Measurements from ENCODE around the gene CUTA.
A peak's percentile ranks its signal among the peaks of the same experiment; 100 is the strongest.

CUTA gene

DNA sequence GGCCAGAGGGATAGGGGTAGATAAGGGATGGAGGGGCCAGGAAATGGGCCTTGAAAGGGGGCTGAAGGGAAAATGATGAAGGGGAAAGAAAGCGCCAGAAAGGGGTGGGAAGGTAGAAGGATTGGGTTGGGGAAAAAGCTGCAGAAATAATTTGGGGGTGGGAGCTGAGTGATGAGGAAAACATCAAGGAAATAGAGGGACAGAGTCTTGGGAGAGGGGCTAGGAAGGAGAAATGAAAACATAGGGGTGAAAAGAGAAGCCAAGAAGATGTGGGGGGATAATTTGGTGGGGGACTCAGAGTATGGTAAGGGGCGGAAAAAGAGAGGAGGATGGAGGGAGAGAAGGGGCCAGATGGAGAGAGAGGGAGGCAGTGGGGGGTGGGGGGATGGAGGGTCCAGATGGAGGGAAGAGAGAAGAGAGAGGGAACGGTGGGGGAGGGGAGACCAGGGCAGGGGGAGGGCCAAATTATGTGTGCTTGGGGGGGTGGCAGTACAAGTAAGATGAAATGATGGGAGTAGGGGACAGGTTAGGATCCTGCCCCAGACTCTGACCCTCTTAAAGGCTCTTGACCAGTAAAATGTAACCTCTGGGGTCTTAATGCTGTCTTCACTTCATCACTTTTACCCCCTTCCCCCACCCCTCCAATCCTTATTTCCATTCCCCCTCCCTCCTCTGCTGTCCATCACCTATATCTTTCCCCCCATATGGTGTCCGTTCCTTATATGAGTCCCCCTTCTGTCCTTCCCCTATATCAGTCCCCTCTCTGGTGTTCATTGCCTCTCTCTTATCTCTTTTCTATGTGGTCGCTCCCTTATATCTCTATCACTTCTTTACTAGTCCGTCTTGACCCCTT lies 2.8 kb upstream of the CUTA start (continued):
- TF ChIP-seq, protein P1, sequence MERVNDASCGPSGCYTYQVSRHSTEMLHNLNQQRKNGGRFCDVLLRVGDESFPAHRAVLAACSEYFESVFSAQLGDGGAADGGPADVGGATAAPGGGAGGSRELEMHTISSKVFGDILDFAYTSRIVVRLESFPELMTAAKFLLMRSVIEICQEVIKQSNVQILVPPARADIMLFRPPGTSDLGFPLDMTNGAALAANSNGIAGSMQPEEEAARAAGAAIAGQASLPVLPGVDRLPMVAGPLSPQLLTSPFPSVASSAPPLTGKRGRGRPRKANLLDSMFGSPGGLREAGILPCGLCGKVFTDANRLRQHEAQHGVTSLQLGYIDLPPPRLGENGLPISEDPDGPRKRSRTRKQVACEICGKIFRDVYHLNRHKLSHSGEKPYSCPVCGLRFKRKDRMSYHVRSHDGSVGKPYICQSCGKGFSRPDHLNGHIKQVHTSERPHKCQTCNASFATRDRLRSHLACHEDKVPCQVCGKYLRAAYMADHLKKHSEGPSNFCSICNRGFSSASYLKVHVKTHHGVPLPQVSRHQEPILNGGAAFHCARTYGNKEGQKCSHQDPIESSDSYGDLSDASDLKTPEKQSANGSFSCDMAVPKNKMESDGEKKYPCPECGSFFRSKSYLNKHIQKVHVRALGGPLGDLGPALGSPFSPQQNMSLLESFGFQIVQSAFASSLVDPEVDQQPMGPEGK (tag by site-specific recombination; IDR thresholded peaks at IDR 0.05) = peak; percentile 47
- TF ChIP-seq, protein P2, sequence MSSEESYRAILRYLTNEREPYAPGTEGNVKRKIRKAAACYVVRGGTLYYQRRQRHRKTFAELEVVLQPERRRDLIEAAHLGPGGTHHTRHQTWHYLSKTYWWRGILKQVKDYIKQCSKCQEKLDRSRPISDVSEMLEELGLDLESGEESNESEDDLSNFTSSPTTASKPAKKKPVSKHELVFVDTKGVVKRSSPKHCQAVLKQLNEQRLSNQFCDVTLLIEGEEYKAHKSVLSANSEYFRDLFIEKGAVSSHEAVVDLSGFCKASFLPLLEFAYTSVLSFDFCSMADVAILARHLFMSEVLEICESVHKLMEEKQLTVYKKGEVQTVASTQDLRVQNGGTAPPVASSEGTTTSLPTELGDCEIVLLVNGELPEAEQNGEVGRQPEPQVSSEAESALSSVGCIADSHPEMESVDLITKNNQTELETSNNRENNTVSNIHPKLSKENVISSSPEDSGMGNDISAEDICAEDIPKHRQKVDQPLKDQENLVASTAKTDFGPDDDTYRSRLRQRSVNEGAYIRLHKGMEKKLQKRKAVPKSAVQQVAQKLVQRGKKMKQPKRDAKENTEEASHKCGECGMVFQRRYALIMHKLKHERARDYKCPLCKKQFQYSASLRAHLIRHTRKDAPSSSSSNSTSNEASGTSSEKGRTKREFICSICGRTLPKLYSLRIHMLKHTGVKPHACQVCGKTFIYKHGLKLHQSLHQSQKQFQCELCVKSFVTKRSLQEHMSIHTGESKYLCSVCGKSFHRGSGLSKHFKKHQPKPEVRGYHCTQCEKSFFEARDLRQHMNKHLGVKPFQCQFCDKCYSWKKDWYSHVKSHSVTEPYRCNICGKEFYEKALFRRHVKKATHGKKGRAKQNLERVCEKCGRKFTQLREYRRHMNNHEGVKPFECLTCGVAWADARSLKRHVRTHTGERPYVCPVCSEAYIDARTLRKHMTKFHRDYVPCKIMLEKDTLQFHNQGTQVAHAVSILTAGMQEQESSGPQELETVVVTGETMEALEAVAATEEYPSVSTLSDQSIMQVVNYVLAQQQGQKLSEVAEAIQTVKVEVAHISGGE (tag by site-specific recombination; conservative IDR thresholded peaks at IDR 0.05; ENCODE audit: low read depth) = peak; percentile 98
- no peak for TF ChIP-seq ZBTB20 (tag by site-specific recombination; IDR thresholded peaks at IDR 0.05)

DNA sequence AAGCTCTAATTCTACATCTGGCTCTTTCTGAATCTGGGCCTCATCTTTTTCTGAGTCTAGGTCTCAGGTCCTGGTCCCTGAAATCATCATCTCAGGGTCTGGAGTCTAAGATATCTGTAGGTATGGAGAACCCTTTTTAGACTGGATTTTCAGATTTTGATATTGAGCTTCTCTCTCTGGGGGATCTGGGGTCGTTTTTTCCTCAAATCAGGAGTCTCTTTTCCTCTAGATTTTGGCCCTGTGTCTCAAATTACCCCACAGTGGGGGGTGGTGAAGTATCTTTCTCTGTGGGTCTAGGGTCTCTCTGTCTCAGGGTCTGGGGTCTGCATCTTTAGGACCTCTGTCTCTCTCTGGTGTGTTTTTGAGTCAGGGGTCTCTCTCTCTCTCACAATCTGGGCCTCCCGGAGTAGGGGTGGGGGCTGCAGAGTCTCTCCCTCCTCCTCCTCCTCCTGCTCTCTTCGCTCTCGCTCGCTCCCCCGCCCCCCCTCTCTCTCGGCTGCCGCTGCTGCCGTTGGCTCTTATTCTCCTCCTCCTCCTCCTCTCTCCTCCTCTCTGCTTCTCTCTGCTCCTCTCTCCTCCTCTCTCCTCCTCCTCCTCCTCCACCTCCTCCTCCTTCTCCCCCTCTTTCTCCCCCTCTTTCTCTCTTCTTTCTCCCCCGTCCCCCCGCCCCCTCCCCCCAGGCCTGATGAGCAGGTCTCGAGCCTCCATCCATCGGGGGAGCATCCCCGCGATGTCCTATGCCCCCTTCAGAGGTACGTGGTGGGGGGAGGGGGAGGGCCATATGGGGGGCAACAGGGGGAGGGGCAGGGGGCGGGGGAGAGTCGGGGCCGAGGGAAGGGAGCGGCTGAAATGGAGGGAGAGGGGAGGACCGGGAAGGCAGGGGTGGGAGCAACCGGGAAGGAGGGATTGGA lies 1.9 kb upstream of the CUTA start, which contains the start of gene SYNGAP1:
Gene SYNGAP1 (plus strand): TSS at position 486 of the 911 bp plus-strand sequence. CDS start 200 bp downstream, at position 686.
- Histone ChIP-seq H3K9me3 (ENCODE audit: control insufficient read depth, insufficient read depth, low read depth, low read length) (no peaks in the 10 kb centered on the region), H3K36me3 (ENCODE audit: control insufficient read depth in 2 of 2, insufficient read depth in 1 of 2, low read length in 2 of 2) (peaks cover 0 to 19% of the 10 kb centered on the region in 2 experiments; a peak in 1 of 3 replicates), H3K27ac (ENCODE audit: extremely low read depth, low read depth, low read length) (no peak within 1 kb of the TSS; the same call in 1 of the 2 replicates), H3K4me1 (ENCODE audit: control insufficient read depth, insufficient read depth, low read length) (peaks cover 2% of the 10 kb centered on the region), H3K4me3 (ENCODE audit: low read depth, low read length) (no peak within 1 kb of the TSS)
- ChIA-PET POLR2A (interaction anchor here (0.9 to 3.4 kb wide), 4 partner anchors 34 to 140 kb away, joined by 3 to 16 read pairs (median 9); partner anchors contain the start of genes ZBTB22 and ZBTB9), CTCF (interaction anchor here (0.6 to 2.2 kb wide), 10 partner anchors 8 to 1276 kb away, joined by 3 to 13 read pairs (median 6); partner anchors contain the start of gene B3GALT4)
- TF ChIP-seq MZF1 (tag by site-specific recombination; IDR thresholded peaks at IDR 0.05; ENCODE audit: borderline replicate concordance) (no peak), HOXD13 (CRISPR knock-in tag; IDR thresholded peaks at IDR 0.05; ENCODE audit: borderline replicate concordance) (no peak), WT1 (tag by site-specific recombination; IDR thresholded peaks at IDR 0.05) (0 out of 2 replicates have a peak, but pooled peaks have one; percentile 19), ZFP69B (tag by site-specific recombination; IDR thresholded peaks at IDR 0.05) (no peak), ZSCAN23 (tag by site-specific recombination; IDR thresholded peaks at IDR 0.05) (no peak), ZNF169 (tag by site-specific recombination; IDR thresholded peaks at IDR 0.05) (no peak), ZNF791 (tag by site-specific recombination; IDR thresholded peaks at IDR 0.05) (no peak), ZSCAN16 (tag by site-specific recombination; IDR thresholded peaks at IDR 0.05) (peak; percentile 12; the same call in 1 of the 2 replicates), ZNF670 (tag by site-specific recombination; IDR thresholded peaks at IDR 0.05; ENCODE audit: low read depth) (no peak), ZNF292 (tag by site-specific recombination; IDR thresholded peaks at IDR 0.05; ENCODE audit: borderline replicate concordance, low read depth) (no peak), ZNF510 (tag by site-specific recombination; IDR thresholded peaks at IDR 0.05; ENCODE audit: insufficient replicate concordance) (no peak), ZNF544 (tag by site-specific recombination; IDR thresholded peaks at IDR 0.05) (no peak), EGR2 (tag by site-specific recombination; IDR thresholded peaks at IDR 0.05; ENCODE audit: low read depth) (peak; percentile 45; the same call in 1 of the 2 replicates)
- TF ChIP-seq, protein P3, sequence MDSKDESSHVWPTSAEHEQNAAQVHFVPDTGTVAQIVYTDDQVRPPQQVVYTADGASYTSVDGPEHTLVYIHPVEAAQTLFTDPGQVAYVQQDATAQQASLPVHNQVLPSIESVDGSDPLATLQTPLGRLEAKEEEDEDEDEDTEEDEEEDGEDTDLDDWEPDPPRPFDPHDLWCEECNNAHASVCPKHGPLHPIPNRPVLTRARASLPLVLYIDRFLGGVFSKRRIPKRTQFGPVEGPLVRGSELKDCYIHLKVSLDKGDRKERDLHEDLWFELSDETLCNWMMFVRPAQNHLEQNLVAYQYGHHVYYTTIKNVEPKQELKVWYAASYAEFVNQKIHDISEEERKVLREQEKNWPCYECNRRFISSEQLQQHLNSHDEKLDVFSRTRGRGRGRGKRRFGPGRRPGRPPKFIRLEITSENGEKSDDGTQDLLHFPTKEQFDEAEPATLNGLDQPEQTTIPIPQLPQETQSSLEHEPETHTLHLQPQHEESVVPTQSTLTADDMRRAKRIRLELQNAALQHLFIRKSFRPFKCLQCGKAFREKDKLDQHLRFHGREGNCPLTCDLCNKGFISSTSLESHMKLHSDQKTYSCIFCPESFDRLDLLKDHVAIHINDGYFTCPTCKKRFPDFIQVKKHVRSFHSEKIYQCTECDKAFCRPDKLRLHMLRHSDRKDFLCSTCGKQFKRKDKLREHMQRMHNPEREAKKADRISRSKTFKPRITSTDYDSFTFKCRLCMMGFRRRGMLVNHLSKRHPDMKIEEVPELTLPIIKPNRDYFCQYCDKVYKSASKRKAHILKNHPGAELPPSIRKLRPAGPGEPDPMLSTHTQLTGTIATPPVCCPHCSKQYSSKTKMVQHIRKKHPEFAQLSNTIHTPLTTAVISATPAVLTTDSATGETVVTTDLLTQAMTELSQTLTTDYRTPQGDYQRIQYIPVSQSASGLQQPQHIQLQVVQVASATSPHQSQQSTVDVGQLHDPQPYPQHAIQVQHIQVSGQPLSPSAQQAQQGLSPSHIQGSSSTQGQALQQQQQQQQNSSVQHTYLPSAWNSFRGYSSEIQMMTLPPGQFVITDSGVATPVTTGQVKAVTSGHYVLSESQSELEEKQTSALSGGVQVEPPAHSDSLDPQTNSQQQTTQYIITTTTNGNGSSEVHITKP (tag by site-specific recombination; IDR thresholded peaks at IDR 0.05) = no peak
- TF ChIP-seq, protein P4, sequence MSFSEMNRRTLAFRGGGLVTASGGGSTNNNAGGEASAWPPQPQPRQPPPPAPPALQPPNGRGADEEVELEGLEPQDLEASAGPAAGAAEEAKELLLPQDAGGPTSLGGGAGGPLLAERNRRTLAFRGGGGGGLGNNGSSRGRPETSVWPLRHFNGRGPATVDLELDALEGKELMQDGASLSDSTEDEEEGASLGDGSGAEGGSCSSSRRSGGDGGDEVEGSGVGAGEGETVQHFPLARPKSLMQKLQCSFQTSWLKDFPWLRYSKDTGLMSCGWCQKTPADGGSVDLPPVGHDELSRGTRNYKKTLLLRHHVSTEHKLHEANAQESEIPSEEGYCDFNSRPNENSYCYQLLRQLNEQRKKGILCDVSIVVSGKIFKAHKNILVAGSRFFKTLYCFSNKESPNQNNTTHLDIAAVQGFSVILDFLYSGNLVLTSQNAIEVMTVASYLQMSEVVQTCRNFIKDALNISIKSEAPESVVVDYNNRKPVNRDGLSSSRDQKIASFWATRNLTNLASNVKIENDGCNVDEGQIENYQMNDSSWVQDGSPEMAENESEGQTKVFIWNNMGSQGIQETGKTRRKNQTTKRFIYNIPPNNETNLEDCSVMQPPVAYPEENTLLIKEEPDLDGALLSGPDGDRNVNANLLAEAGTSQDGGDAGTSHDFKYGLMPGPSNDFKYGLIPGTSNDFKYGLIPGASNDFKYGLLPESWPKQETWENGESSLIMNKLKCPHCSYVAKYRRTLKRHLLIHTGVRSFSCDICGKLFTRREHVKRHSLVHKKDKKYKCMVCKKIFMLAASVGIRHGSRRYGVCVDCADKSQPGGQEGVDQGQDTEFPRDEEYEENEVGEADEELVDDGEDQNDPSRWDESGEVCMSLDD (tag by site-specific recombination; IDR thresholded peaks at IDR 0.05) = no peak

Data from HEK293 (cell line).